KOPT-K1 (cell line): ENCODE data around the gene BPTF.
"Not testable (repeated sequence)": the region's sequence is repeated elsewhere in the genome, so short reads cannot be mapped to it uniquely, and the experiment has no call there.

ENCODE experiments used
- H3K27ac ChIP-seq: fragments of 200-600 bp; sonication (generic); 2 replicates; pipeline ENCODE4 v1.5.1; 2016; ENCODE audit warnings: antibody characterized with exemption, mild to moderate bottlenecking, low read depth, low read length; ENCODE audit not compliant: poor library complexity, severe bottlenecking
- H3K36me3 ChIP-seq: fragments of 200-600 bp; sonication (generic); 2 replicates; pipeline ENCODE4 v1.5.1; 2017; ENCODE audit warnings: antibody characterized with exemption, mild to moderate bottlenecking, low read length, moderate library complexity; ENCODE audit not compliant: insufficient read depth
- H3K9me3 ChIP-seq: fragments of 200-600 bp; sonication (generic); 2 replicates; pipeline ENCODE4 v1.5.1; 2017; ENCODE audit warnings: antibody characterized with exemption, low read length, mild to moderate bottlenecking; ENCODE audit not compliant: insufficient read depth, poor library complexity, severe bottlenecking

BPTF gene

DNA sequence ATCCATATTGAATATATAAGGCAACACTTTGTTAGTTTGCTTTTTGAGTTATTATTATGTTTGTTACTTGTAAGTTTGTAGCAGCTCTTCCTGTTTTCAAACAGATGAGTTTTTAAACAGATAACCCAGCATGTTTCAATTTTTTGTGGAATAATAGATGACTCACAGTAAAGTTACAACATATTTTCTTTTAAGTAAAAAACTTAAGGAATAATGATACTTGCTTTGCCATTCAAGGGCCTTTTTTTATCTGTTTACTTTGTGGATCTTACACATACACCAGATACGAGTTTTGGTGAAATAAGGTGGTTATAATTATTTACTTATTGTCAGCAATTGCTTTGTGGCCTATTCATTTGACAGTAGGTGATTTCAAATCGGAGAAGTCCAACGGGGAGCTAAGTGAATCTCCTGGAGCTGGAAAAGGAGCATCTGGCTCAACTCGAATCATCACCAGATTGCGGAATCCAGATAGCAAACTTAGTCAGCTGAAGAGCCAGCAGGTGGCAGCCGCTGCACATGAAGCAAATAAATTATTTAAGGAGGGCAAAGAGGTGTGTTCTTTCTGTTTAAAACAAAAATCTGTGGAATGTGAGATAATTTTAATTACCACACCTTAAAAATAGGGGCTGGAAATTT, 66.3 kb downstream of the BPTF start:
- H3K36me3 ChIP-seq, result peaks cover 100% of the 10 kb centered on the region
- no peaks in the 10 kb centered on the region for H3K9me3 ChIP-seq
- no peak overlapping the region for H3K27ac ChIP-seq

DNA sequence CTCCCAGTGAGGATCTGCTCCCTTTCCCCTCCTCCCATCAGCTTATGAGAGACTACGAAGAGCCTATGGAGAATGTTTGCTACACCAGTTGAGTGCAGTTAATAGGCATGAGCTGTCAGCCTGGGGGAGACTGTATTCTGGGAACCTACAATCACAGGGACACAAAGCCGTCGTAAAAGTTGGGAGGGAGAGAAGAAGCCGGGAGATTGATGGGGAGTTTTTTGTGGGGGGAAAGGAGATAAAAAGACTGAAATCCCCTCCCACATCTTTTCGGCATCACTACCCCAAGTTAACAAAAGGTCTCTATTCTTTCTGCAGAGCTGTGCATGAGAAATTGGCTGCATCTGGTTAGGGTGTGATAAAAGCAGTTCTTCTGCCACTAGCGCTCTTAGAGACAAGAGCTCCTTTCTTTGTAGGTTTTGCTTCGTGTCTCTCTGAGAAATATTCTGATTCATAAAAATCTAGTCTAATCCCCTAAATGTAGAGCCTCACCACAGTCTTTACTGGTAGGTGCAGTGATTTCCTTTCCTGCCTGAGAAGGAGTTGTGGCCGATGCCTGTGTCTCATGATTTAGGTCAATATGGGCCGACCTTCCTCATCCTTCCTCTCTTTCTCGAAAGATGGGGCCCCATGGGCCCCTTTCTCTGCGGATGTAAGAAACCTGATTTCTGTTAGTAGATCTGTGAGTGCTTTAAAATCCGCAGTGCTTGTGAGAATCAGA, 77.4 kb downstream of the BPTF start:
- no peak overlapping the region for H3K27ac ChIP-seq
- H3K36me3 ChIP-seq, result peaks cover 99% of the 10 kb centered on the region

DNA sequence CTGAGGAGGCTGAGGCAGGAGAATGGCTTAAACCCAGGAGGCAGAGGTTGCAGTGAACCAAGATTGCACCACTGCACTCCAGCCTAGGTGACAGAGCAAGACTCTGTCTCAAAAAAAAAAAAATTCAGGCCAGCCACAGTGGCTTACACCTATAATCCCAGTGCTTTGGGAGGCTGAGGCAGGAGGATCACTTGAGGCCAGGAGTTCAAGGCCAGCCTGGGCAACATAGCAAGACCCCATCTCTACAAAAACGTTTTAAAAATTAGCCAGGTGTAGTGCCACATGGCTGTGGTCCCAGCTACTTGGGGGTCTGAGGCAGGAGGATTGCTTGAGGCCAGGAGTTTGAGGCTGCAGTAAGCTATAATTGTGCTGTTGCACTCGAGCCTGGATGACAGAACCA, 80.0 kb downstream of the BPTF start:
- not testable (repeated sequence) for H3K9me3 ChIP-seq, H3K27ac ChIP-seq
- H3K36me3 ChIP-seq, result peaks cover 99% of the 10 kb centered on the region

More for the DNA sequence above, 77.4 kb downstream of the BPTF start:
- no peaks in the 10 kb centered on the region for H3K9me3 ChIP-seq

DNA sequence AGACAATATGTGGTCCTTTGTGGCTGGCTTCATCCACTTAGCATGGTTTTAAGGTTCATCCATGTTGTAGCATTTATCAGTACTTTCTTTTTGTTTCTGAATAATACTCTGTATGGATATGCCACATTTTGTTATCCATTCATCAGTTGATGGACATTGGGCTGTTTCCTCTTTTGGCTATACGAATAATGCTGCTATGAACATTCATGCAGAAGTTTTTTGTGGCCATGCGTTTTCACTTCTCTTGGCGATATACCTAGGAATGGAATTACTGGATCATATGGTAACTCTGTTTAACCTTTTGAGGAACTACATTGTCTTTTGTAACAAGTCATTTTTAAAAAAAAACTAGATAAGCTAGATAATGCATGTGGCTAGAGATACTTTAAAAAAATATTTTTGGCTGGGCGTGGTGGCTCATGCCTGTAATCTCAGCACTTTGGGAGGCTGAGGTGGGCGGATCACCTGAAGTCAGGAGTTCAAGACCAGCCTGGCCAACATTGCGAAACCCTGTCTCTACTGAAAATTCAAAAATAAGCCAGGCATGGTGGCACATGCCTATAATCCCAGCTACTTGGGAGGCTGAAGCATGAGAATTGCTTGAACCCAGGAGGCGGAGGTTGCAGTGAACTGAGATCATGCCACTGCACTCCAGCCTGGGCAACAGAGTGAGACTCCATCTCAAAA, 85.0 kb downstream of the BPTF start:
- not testable (repeated sequence) for H3K27ac ChIP-seq

DNA sequence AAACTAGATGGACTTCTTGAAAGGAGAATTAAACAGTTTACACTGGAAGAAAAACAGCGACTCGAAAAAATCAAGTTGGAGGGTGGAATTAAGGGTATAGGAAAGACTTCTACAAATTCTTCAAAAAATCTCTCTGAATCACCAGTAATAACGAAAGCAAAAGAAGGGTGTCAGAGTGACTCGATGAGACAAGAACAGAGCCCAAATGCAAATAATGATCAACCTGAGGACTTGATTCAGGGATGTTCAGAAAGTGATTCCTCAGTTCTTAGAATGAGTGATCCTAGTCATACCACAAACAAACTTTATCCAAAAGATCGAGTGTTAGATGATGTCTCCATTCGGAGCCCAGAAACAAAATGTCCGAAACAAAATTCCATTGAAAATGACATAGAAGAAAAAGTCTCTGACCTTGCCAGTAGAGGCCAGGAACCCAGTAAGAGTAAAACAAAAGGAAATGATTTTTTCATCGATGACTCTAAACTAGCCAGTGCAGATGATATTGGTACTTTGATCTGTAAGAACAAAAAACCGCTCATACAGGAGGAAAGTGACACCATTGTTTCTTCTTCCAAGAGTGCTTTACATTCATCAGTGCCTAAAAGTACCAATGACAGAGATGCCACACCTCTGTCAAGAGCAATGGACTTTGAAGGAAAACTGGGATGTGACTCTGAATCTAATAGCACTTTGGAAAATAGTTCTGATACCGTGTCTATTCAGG, 85.9 kb downstream of the BPTF start:
- Histone ChIP-seq H3K27ac (no peak overlapping the region), H3K9me3 (no peaks in the 10 kb centered on the region), H3K36me3 (peaks cover 99% of the 10 kb centered on the region)

More for the DNA sequence above, 85.0 kb downstream of the BPTF start:
- peaks cover 99% of the 10 kb centered on the region for H3K36me3 ChIP-seq
- H3K9me3 ChIP-seq, result not testable (repeated sequence)

DNA sequence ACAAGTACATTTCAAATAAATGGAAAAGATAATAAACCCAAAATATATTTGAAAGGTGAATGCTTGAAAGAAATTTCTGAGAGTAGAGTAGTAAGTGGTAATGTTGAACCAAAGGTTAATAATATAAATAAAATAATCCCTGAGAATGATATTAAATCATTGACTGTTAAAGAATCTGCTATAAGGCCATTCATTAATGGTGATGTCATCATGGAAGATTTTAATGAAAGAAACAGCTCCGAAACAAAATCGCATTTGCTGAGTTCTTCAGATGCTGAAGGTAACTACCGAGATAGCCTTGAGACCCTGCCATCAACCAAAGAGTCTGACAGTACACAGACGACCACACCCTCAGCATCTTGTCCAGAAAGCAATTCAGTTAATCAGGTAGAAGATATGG, 86.8 kb downstream of the BPTF start:
- Histone ChIP-seq H3K36me3 (peaks cover 98% of the 10 kb centered on the region), H3K9me3 (no peaks in the 10 kb centered on the region), H3K27ac (no peak overlapping the region)

DNA sequence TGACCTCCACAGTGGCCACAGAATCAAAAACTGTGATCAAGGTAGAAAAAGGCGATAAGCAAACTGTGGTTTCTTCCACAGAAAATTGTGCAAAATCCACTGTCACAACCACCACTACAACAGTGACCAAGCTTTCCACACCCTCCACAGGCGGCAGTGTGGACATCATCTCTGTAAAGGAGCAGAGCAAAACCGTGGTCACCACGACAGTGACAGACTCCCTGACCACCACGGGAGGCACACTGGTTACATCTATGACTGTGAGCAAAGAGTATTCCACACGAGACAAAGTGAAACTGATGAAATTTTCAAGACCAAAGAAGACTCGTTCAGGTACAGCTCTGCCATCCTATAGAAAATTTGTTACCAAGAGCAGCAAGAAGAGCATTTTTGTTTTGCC, 87.4 kb downstream of the BPTF start:
- Histone ChIP-seq H3K36me3 (peaks cover 97% of the 10 kb centered on the region), H3K9me3 (no peaks in the 10 kb centered on the region), H3K27ac (no peak overlapping the region)

DNA sequence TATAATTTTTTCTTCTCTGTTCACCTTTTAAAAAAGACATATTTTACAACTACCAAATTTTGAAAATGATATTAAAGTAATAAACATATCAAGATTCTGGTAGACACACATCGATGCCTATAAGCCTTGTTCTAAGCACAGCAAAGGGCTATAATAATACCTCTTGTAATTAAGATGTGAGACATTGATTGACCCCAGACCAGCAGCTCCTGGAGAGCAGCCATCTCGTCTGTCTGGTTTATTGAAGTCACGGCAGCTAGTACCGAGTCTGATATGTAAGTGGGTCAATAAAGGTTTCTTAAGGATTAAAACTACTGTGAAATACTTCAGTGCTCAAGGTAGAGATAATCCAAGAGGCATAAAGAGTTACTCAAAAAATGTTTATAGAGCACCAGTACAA, 94.9 kb downstream of the BPTF start:
- H3K27ac ChIP-seq, result no peak overlapping the region
- peaks cover 97% of the 10 kb centered on the region for H3K36me3 ChIP-seq
- H3K9me3 ChIP-seq, result no peaks in the 10 kb centered on the region

DNA sequence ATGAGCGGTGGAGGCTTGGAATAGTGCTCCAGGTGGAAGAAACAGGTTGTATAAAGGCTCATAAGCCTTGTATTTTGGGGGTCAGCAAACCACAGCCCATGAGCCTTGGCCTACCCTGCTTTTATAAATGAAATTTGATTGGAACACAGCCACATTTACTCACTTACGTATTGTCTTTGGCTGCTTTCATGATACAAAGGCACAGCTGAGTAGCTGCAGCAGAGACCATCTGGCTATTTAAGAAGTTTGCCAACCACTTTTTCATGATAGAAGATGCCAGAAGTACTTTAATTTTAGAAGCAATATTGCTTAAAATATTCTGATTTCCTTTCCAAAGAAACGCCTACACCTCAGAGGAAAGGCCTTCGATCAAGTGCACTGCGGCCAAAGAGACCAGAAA, 97.2 kb downstream of the BPTF start:
- Histone ChIP-seq H3K36me3 (peaks cover 99% of the 10 kb centered on the region), H3K27ac (no peak overlapping the region), H3K9me3 (no peaks in the 10 kb centered on the region)

DNA sequence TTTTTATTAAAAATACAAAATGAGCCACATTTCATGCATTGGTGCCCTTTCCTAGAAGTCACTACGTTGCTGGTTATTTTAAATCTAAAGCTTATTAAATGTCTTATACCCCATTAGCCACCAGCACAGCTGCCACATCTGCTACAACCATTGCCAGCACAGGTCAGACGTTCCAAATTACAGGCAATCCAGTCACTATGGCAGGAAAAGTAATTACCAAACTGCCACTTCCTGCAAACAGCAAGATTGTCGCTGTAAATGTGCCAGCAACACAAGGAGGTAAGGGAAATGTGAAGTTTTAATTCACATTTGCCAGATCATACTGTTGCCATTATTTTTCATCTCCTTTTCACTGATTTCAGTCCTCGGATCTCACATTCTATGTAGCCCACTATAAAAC, 103.5 kb downstream of the BPTF start:
- H3K36me3 ChIP-seq, result peaks cover 100% of the 10 kb centered on the region
- H3K9me3 ChIP-seq, H3K27ac ChIP-seq: not testable (repeated sequence)

DNA sequence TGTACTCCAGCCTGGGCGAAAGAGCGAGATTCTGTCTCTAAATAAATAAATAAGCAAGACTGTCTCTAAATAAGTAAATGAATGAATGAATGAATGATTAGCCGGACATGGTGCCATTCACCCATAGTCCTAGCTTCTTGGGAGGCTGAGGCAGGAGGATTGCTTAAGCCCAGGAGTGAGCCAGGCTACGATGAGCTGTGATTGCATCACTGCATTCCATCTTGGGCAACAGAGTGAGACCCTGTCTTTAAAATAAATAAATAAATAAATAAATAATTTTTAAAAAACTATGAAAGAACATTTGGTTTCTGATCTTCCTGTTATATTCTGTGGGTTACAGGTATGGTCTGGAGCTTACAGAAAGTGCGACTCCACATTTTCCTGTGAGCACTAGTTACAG, 105.9 kb downstream of the BPTF start:
- Histone ChIP-seq H3K36me3 (peaks cover 100% of the 10 kb centered on the region), H3K9me3 (no peaks in the 10 kb centered on the region), H3K27ac (no peak overlapping the region)

DNA sequence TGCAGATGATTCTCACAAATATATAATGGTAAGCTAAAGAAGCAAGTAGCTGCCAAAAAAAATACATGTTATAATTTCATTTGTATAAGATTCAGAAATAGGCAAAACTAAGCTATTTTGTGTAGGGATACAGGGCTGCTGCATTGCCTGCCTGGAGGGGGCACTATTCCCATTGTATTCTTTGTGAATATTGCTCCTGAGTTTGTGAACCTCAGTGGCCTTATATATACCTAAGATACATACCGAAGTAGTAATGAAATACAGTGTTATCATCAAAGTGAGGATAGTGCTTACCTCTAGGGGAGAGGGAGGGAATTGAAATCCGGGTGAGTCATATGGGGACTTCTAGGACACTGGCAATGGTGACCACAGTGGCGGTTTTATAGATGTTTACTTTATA, 117.5 kb downstream of the BPTF start:
- Histone ChIP-seq H3K9me3 (no peaks in the 10 kb centered on the region), H3K36me3 (peaks cover 100% of the 10 kb centered on the region), H3K27ac (no peak overlapping the region)

DNA sequence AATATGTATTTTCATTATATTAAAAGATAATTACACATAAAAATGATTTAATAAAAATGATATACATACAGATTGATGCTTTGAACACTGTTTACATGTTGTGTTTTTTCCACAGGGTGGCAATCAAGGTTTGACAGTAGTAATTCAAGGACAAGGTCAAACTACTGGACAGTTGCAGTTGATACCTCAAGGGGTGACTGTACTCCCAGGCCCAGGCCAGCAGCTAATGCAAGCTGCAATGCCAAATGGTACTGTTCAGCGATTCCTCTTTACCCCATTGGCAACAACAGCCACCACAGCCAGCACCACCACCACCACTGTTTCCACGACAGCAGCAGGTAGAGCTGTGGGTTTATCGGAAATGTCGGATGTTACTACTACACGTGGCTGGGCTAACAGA, 118.7 kb downstream of the BPTF start:
- no peak overlapping the region for H3K27ac ChIP-seq
- H3K9me3 ChIP-seq, result no peaks in the 10 kb centered on the region
- H3K36me3 ChIP-seq, result peaks cover 100% of the 10 kb centered on the region

DNA sequence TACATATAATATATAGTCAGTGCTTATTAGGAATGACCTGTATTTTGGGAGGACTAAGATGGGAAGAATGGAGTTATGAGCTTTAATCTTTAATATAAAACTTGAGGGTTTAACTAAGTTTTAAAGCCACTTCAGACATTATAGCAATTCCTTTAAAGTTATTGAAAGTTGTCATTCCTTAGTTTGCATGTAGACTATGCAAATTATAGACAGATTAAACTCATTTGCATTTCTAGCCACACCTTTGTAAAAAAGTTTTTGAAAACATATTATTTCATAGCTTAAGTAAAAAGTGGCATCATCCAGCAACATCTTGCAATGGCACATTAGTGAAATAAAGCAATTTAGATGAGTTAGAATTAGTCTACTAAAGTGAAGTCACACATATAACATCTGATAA, 121.2 kb downstream of the BPTF start:
- no peak overlapping the region for H3K27ac ChIP-seq
- no peaks in the 10 kb centered on the region for H3K9me3 ChIP-seq
- peaks cover 99% of the 10 kb centered on the region for H3K36me3 ChIP-seq

DNA sequence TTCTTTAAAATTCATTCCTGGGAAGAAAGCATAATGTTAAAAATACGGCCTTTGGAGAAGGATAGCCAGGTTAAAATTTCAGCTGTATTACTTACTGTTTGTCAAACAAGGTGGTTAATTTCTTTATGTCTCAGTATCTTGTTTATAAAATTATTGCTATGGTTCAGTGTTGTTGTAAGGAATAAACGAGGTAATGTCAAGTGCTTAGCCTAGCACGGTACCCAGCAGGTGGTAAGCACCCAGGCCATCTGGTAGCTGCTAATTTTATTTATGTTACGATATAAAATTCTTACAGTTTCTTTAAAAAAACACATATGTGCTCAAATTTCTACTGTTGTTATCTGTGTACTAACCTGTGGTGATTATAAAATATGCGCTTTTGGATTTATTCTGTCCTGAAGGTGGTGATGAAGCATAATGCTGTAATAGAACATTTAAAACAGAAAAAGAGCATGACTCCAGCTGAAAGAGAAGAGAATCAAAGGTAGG, 122.1 kb downstream of the BPTF start:
- Histone ChIP-seq H3K27ac (no peak overlapping the region), H3K36me3 (peaks cover 99% of the 10 kb centered on the region), H3K9me3 (no peaks in the 10 kb centered on the region)
